Peyer's patch (tissue), 4 donors: Measurements from ENCODE around the gene UST.

Experiments
- CTCF ChIP-seq, 6 experiments: fragments of 450-650 bp in 4 of 6; fragments of 200-600 bp in 2 of 6; sonication (generic) in 1 of 6; IDR thresholded peaks; one replicate each; pipeline ENCODE4 v1.5.1; 2017 to 2019; ENCODE audit warnings: antibody characterized with exemption in 6 of 6, mild to moderate bottlenecking in 3 of 6, moderate library complexity in 1 of 6
- POLR2A ChIP-seq, 2 donors: fragments of 450-650 bp; IDR thresholded peaks; one replicate each; pipeline ENCODE4 v1.5.1; 2017; ENCODE audit warnings: antibody characterized with exemption in 2 of 2, mild to moderate bottlenecking in 2 of 2, moderate library complexity in 2 of 2

- TF ChIP-seq CTCF (IDR thresholded peaks at IDR 0.05) (no peak), POLR2A (IDR thresholded peaks at IDR 0.05) (no peak)
Observed at GRCh38 chr6:148983966-148984365, 237.1 kb downstream of the UST start.
